ENCODE results near the gene PRB2.
"Not testable (repeated sequence)": the region's sequence is repeated elsewhere in the genome, so short reads cannot be mapped to it uniquely, and the experiment has no call there.

PRB2 gene

DNA sequence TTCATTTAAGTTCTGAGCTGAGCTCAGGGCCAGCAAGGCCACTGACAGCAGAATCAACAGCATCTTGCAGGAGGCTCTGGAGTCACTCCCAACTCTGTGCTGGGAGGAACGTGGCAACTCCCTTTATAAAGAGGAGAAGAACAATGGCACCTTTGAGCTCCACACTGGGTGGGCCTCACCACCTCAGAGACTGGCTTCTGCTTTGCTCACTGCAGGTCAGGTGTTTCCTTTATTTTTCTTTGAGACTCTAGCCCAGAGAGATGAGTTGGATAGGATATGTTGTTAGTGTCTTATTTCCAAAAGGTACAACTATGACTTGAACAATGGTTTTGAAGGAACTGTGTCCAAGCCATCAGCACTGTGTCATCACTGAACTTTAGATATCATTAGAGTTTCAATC is at the start of gene PRB2:
TSS of gene PRB2 (minus strand) at position 101 of the 400 bp plus-strand sequence. CDS start at position 63, 38 bp downstream.
- DNase-seq: not testable (repeated sequence)

DNA sequence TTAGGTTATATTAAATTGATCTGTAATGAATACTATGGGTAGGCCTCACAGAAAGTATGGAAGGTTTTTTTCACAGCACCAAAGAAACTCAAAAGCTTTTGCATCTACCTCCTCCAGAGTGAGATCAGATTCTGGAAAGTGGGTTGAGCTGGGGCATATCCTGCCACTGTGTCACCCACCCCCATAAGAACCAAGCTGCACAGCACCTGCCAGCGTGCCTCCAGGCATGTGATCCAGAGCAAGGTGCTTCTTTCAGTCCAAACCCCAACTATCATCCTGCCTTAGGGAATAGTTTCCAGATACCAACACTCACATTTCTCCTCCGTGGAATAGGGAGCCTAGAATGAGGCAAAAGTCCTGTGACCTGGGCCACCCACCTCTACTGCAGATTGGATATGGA is 42.6 kb upstream of the PRB2 start:
- DNase-seq: no peak

DNA sequence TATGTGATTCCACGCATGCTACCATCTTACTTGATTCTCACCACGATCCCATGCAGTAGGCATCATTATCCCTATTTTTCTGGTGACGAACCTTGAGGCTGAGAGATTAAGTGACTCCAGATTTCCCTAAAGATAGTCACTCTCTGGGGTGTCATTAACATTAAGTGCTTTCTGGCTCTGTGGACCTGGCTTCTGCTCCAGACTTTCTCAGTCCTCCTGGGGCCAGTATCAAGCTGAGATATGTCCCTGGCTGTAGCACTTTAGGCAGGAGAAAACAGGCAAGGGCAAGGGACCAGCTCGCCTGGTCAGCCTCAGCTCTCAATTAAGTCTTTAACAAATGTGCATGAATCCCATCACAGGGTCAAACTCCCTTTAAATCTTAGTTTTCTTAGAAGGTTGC is 38.3 kb upstream of the PRB2 start:
- DNase-seq: no peak

DNA sequence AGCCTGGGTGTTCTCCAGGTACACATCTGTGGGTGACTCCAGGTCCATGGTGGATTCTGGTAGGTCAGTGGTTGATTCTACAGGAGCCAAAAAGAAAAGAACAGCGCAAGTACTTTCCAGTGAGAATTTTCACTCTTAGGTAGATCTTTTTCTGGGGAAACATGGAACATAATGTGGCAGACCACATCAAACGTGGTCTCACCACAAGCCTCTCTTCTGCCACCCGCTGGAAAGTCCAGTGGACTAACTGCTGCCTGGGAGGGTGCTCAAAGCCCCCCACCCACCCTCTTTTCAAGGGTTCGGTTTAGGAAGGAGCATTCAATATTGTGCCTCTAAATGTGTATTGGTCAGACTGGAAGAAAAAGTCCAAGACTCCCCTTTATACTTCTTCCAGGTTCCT is 36.1 kb upstream of the PRB2 start:
- DNase-seq: no peak

DNA sequence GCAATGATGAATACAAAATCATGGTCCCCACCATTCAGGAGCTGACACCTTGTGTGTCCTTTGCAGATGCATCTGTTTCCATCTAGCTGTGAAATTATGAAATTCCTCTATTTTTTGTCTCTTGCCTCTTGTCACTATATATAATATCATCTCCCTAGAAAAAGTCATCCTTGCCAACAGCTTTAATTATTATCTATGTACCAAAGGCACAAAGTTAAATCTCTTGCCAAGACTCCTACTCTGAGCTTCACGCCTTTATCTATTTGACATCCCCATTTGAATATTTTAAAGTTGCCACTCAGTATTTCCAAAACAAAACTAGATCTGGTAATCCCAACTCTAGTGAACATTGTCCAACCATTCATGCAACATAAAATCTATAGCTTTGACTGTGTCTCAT is 32.0 kb upstream of the PRB2 start:
- DNase-seq: no peak

DNA sequence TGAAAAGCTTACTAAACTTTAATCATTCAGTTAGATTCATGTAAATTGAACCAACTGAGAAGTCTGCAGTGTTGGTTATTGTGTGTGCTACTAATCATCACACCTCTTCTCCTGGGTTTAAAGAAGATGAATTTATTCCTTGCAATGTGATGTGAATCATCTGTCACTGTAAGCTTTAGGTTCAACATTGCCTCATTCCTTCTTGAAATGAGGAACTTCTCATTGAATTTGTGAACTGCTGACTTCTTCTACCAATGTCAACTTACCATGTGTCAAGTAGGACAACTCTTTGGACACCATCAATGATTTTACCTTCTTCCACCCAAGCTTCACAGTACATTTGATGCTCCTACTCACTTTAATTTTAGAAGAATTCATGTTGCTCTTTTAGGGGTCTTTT is 17.4 kb upstream of the PRB2 start:
- DNase-seq: no peak

DNA sequence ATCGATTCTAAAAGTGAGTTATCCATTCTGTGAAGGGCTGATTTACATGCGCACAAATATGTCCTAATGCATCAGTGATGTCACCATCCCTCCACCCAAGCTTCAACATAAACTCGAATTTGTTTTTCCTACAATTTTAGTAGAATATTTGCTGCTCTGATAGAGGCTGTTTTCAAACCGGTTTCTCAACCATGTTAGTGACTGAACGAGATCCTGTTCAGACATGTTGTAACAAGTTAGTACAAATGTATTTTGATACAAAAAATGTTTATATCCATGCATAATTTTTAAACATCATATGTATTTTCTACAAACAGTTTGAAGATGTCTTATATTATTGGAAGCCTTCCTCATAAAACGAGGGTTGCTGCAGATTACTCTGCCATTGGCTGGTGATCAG is 12.7 kb upstream of the PRB2 start:
- DNase-seq: no peak

DNA sequence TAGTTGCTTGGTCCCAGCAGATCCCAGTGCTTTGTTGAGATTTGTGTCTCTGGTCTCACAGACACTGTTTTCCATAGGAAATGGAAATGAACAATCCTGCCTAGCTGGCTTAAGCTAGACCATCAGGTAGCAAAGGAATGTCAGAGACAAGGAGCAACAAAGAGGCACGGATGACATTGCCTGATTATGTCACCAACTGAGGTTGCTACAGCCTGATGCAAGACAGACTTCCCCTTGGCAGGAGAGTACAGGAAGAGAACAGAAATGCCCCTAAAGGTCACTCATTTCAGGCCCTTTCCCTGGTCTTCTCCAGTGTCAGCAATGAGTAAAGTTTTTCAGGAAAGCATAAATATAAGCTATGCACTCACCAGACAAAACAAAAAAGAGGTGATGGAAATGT is 2.0 kb upstream of the PRB2 start:
- no peak for DNase-seq

DNA sequence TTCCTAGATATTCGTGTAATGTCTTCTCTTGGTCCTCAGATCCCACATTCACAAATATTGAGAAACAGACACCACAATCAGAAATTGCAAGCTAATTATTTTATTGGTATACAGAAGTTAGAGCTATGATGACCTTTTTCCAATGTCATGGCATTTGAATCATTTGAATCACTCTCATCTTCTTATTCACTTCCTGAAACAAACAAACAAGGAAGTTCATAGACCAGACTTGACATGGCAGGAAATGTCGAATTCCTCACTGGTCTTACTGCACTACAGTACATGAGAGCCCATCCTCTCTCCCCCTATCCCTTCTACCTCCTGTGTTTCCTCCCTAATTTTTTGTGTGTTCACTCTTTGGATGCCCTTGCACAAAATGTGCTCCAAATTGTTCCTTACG is 3.9 kb downstream of the PRB2 start:
- DNase-seq: not testable (repeated sequence)

DNA sequence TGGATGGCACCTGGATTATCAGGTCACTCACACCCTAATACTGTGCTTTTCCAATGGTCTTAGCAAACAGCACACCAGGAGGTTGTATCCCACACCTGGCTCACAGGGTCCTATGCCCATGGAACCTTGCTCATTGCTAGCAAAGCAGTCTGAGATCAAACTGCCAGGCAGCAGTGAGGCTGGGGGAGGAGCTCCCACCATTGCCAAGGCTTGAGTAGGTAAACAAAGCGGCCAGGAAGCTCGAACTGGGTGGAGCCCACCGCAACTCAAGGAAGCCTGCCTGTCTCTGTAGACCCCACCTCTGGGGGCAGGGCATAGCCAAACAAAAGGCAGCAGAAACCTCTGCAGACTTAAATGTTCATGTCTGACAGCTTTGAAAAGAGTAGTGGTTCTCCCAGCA is 17.9 kb downstream of the PRB2 start:
- not testable (repeated sequence) for DNase-seq

DNA sequence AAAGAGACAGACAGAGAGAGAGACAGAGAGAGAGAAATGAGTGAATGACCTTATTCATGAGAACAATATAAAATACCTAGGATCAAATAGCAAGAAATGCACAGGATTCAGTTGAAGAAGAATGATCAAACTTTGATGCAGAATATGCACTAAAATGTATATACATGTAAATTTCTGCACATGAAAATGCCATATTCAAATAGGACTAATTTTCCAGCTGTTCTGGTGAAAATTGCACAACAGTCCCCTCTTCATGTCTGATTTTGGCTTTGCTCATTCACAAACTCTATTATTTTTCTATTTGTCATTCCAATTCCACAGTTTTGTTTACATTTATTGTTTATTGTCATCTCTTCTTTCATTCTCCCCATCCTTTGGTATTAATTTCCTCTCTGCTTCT is 34.2 kb downstream of the PRB2 start:
- DNase-seq: no peak

DNA sequence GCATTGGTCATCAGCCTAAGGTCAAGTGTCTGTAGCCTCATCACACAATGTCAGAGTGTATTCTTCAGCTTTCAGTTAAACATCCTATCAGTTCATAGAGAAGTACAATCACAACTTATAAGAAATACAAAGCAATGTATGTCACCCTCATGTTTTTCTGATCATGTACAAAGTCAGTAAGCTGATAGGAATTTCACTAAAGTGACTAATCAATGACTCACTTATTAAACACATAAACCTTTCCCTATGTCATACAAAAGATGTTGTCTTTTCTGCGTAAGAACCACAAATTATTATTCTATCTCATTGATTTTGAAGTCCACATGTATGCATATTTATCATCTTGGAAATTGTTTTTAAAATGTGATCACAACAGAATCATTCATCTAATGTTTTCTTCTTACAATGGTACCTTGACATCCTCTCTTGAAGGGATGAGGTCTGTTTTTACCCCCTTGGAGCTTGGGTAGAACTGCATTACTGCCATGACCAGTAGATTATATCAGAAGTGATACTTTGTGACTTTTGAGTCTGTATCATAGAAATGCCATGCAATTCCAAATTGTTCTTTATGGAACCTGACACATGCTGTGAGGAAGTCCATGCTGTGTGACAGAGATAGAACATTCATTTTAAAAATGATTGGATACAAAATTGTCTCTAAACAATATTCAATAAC is 35.0 kb downstream of the PRB2 start:
- DNase-seq: not testable (repeated sequence)

DNA sequence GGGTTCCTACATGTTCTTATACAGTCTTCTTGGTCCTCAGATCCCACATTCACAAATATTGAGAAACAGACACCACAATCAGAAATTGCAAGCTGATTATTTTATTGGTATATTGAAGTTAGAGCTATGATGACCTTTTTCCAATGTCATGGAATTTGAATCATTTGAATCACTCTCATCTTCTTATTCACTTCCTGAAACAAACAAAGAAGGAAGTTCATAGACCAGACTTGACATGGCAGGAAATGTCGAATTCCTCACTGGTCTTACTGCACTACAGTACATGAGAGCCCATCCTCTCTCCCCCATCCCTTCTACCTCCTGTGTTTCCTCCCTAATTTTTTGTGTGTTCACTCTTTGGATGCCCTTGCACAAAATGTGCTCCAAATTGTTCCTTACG is 43.6 kb downstream of the PRB2 start:
- DNase-seq: not testable (repeated sequence)

DNA sequence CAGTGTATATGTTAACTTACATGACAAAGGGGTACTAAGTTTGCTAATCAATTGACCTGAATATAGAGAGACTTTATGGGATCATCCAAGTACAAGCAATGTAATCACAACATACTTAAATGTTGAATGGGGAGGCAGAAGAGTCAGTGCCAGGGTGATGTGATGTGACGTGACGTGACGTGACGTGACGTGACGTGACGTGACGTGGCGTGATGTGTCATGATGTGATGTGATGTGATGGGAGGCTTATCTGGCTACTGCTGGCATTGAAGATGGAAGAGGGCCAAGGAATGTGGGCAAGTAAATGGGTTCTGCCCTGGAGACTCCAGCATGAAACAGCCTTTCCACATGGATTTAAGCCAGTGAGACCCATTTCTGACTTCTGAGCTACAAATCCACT is 46.9 kb downstream of the PRB2 start:
- no peak for DNase-seq

DNA sequence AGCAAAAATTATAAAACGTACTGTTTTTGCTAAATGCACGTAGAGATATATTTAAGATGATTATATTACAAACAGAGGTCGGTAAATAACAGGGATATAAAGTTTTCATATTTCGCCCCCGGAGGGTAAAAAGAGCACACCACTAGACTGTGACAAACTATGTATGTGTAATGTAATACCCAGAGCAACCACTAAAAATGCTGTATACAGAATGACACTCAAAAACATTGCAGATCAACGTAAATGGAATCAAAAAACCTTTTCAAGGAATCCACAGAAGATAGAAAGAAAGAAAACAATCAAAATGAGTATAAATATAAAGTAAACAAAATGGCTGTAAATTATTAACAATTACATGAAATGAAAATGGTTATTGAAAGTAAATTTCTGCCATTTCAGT is 47.6 kb downstream of the PRB2 start:
- DNase-seq: no peak

DNA sequence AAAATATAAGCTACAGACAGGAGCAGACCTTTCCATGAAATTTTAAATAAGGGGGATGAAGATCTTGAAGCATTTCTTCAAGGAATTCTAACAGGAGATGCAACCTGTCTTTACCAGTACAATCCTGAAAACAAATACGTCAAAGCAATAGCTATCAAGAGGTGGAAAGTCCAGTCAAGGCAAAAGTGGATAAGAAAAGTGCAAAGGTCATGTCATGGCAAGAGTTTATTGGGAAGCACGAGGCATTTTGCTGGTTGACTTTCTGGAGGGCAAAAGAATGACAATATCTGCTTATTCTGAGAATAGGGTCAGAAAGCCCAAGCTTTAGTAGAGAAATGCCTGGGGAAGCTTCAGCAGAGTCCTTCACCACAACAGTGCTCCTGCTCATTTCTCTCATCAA is 50.9 kb downstream of the PRB2 start:
- no peak for DNase-seq
